ENCODE measurements around the gene ASCC2.

The ASCC2 gene

DNA sequence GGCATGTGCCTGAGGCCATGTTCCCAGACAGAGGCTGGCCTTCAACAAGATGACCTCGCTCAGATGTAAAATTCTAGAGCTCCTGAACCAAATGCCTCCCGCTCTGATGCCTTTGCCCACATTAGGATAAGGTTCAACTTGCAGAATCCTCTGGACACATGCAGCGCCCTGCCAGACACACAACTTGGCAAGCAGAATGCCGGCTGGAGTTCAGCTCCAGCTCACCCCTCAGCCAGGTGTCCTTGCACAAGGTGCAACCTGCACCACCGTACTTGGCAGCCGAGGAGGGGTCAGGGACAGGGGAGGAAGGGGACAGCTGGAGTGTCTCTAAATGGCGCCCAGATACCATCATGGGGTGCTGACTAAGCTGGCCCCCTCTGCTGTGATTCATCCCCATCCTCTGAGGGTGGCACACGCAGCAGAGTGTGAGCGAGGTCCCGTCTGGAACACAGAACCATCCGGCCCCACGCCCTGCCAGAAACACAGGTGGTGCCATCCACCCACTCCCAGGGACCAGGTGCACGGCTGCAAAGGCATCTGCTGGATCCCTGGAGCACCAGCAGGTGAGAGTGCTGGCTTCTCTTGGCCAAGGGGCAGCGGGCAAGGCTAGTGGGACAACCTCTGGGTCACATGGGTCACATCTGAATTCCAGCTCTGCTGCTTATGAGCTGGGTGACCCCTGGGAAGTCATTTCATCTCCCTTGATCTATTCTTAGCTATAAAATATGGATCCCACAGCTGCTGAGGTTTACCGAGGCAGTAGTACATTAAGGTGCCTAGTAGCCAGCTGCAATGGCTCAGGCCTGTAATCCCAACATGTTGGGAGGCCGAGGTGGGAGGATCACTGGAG, 84.0 kb downstream of the ASCC2 start:
- TF ChIP-seq FOXP2 (optimal IDR thresholded peaks at IDR 0.05; ENCODE audit: borderline replicate concordance, extremely low read depth, extremely low read length, insufficient read depth) (no peak), POLR2AphosphoS5 (IDR thresholded peaks at IDR 0.05; ENCODE audit: low read depth, low read length) (no peak), SIN3A (IDR thresholded peaks at IDR 0.05; ENCODE audit: borderline replicate concordance, insufficient read depth, low read length) (no peak), TAF1 (IDR thresholded peaks at IDR 0.05; ENCODE audit: borderline replicate concordance, insufficient read depth, low read length) (no peak)
- TF ChIP-seq, protein P1, sequence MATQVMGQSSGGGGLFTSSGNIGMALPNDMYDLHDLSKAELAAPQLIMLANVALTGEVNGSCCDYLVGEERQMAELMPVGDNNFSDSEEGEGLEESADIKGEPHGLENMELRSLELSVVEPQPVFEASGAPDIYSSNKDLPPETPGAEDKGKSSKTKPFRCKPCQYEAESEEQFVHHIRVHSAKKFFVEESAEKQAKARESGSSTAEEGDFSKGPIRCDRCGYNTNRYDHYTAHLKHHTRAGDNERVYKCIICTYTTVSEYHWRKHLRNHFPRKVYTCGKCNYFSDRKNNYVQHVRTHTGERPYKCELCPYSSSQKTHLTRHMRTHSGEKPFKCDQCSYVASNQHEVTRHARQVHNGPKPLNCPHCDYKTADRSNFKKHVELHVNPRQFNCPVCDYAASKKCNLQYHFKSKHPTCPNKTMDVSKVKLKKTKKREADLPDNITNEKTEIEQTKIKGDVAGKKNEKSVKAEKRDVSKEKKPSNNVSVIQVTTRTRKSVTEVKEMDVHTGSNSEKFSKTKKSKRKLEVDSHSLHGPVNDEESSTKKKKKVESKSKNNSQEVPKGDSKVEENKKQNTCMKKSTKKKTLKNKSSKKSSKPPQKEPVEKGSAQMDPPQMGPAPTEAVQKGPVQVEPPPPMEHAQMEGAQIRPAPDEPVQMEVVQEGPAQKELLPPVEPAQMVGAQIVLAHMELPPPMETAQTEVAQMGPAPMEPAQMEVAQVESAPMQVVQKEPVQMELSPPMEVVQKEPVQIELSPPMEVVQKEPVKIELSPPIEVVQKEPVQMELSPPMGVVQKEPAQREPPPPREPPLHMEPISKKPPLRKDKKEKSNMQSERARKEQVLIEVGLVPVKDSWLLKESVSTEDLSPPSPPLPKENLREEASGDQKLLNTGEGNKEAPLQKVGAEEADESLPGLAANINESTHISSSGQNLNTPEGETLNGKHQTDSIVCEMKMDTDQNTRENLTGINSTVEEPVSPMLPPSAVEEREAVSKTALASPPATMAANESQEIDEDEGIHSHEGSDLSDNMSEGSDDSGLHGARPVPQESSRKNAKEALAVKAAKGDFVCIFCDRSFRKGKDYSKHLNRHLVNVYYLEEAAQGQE (IDR thresholded peaks at IDR 0.05; ENCODE audit: insufficient read depth in 1 of 2, low read depth in 2 of 2, low read length in 2 of 2): no peak

DNA sequence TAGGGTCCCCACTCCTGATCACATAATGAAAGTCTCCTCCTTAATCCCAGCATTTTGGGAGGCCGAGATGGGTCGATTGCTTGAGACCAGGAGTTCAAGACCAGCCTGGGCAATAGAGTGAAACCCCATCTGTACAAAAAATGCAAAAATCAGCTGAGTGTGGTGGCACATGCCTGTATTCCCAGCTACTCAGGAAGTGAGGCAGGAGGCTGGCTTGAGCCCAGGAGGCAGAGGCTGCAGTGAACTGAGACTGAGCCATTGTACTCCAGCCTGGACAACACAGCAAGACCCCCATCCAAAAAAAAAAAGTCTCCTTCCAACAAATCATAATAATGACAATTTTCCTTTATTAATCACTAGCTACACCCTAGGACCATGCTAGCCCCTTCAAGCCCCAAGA, 86.4 kb downstream of the ASCC2 start:
- TF ChIP-seq SIN3A (IDR thresholded peaks at IDR 0.05; ENCODE audit: borderline replicate concordance, insufficient read depth, low read length): no peak
- TF ChIP-seq, protein P1 (IDR thresholded peaks at IDR 0.05; ENCODE audit: insufficient read depth in 1 of 2, low read depth in 2 of 2, low read length in 2 of 2): no peak
- TF ChIP-seq FOXP2 (optimal IDR thresholded peaks at IDR 0.05; ENCODE audit: borderline replicate concordance, extremely low read depth, extremely low read length, insufficient read depth): no peak
- TF ChIP-seq POLR2AphosphoS5 (IDR thresholded peaks at IDR 0.05; ENCODE audit: low read depth, low read length): no peak
- no peak for TF ChIP-seq TAF1 (IDR thresholded peaks at IDR 0.05; ENCODE audit: borderline replicate concordance, insufficient read depth, low read length)

DNA sequence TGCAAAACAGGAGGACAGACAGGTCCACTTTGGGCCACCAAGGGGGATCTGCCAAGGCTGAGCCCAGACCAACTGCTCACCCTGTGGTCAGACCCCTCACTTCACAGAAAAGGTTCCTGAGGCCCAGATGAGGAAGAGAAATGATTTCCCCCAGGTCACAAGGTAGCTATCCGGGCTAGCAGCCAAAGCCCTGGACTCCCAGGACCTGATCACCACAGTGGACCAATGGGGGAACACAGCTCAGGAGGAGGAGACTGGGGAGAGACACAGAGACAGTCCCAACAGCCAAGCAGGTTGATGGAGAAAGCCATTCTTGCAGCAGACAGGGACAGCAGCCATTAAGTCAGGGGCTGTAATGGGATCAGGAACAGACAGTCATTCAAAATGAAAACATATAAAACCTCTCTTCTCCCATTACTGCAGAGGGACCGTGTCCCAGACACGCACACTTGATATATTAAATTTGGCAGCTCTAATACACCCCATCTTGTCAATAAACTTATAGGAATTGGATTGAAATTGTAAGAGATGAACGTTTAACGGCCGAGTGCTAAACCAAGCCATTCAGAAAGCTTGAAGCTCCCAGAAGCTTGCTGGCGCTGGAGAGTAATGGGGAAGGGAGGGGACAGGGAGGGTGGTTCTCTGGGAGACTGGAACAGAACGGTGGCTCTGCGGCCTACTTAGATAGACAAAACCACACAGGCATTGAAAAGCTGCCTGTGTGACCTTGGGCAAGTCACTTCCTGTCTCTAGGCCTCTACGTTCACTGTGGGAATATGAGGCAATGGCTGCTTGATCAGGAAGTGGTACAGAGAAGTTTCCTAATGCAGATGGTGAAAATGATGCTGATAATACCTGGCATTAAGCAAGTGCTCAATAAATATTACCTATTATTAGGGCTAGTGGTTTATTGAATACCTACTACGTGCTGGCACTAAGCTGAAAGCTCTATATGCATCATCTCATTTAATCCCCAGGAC, 87.2 kb downstream of the ASCC2 start:
- TF ChIP-seq POLR2AphosphoS5 (IDR thresholded peaks at IDR 0.05; ENCODE audit: low read depth, low read length): no peak
- TF ChIP-seq, protein P1 (IDR thresholded peaks at IDR 0.05; ENCODE audit: insufficient read depth in 1 of 2, low read depth in 2 of 2, low read length in 2 of 2): no peak
- no peak for TF ChIP-seq TAF1 (IDR thresholded peaks at IDR 0.05; ENCODE audit: borderline replicate concordance, insufficient read depth, low read length)
- no peak for TF ChIP-seq FOXP2 (optimal IDR thresholded peaks at IDR 0.05; ENCODE audit: borderline replicate concordance, extremely low read depth, extremely low read length, insufficient read depth)
- TF ChIP-seq SIN3A (IDR thresholded peaks at IDR 0.05; ENCODE audit: borderline replicate concordance, insufficient read depth, low read length): no peak

DNA sequence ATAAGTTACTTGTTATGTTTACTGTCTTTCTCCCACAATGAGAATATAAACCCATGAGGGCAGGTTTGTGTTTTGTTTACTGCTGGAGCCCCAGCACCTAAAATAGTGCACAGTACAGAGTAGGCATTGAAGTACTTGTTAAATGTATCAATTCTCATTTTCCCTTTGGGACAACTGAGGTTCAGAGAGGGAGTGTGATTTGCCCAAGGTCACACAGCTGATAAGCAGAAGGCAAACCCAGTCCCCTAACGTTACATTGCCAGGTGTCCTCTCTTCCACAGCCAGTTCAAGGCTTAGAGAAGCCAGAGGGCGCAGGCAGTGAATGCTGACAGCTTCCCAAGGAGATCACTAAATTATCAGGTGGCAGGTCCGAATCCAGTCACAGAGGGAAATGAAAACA, 88.0 kb downstream of the ASCC2 start:
- TF ChIP-seq SIN3A (IDR thresholded peaks at IDR 0.05; ENCODE audit: borderline replicate concordance, insufficient read depth, low read length): no peak
- TF ChIP-seq, protein P1 (IDR thresholded peaks at IDR 0.05; ENCODE audit: insufficient read depth in 1 of 2, low read depth in 2 of 2, low read length in 2 of 2): no peak
- TF ChIP-seq TAF1 (IDR thresholded peaks at IDR 0.05; ENCODE audit: borderline replicate concordance, insufficient read depth, low read length): no peak
- TF ChIP-seq POLR2AphosphoS5 (IDR thresholded peaks at IDR 0.05; ENCODE audit: low read depth, low read length): no peak
- no peak for TF ChIP-seq FOXP2 (optimal IDR thresholded peaks at IDR 0.05; ENCODE audit: borderline replicate concordance, extremely low read depth, extremely low read length, insufficient read depth)

All from PFSK-1 (cell line).